Sigmoid colon (tissue), 7 donors: ENCODE results near the gene NXPH3. TPM values are rescaled to one million over a fixed set of nuclear protein-coding genes. Genes with fewer than 3 reads are reported as not detected.
A peak's percentile ranks its signal among the peaks of the same experiment; 100 is the strongest.
"Not testable (repeated sequence)": the region's sequence is repeated elsewhere in the genome, so short reads cannot be mapped to it uniquely, and the experiment has no call there.

ENCODE experiments used
- DNase-seq: peaks from one replicate; pipeline ENCODE4 v3.0.0-alpha.2; 2019
- H3K27ac ChIP-seq, 4 donors: fragments of 200-600 bp; sonication (generic); one replicate each; pipeline ENCODE4 v1.5.1; 2016 to 2019; ENCODE audit warnings: mild to moderate bottlenecking in 1 of 4
- H3K27me3 ChIP-seq, 3 donors: fragments of 200-600 bp; sonication (generic); one replicate each; pipeline ENCODE4 v1.5.1; 2019; ENCODE audit warnings: mild to moderate bottlenecking in 1 of 3
- H3K36me3 ChIP-seq, 4 donors: fragments of 200-600 bp; sonication (generic); one replicate each; pipeline ENCODE4 v1.5.1; 2016 to 2019
- H3K4me1 ChIP-seq, 4 donors: fragments of 200-600 bp; sonication (generic); one replicate each; pipeline ENCODE4 v1.5.1; 2017 to 2019
- H3K4me3 ChIP-seq, 4 donors: fragments of 200-600 bp; sonication (generic); one replicate each; pipeline ENCODE4 v1.5.1; 2017 to 2019; ENCODE audit warnings: mild to moderate bottlenecking in 2 of 4, moderate library complexity in 1 of 4
- H3K9me3 ChIP-seq, 4 donors: fragments of 200-600 bp in 3 of 4; sonication (generic) in 3 of 4; one replicate each; pipeline versions ENCODE4 v1.5.1 to v1.6.1; 2013 to 2019
- CTCF ChIP-seq, 4 experiments: fragments of 450-650 bp in 3 of 4; fragments of 200-600 bp in 1 of 4; IDR thresholded peaks; one replicate each; pipeline ENCODE4 v1.5.1; 2016 to 2019; ENCODE audit warnings: antibody characterized with exemption in 4 of 4, mild to moderate bottlenecking in 3 of 4, moderate library complexity in 2 of 4
- EP300 ChIP-seq, 4 donors: sonication (generic); formaldehyde crosslinking; IDR thresholded peaks; one replicate each; pipeline ENCODE4 v1.6.1; 2017; ENCODE audit warnings: antibody characterized with exemption in 4 of 4
- POLR2A ChIP-seq, 2 donors: fragments of 450-650 bp; IDR thresholded peaks; one replicate each; pipeline ENCODE4 v1.6.1; 2016; ENCODE audit warnings: antibody characterized with exemption in 2 of 2, mild to moderate bottlenecking in 2 of 2, moderate library complexity in 2 of 2
- POLR2AphosphoS5 ChIP-seq, 4 donors: sonication (generic); formaldehyde crosslinking; IDR thresholded peaks; one replicate each; pipeline ENCODE4 v1.6.1; 2017; ENCODE audit warnings: antibody characterized with exemption in 4 of 4
- WGBS, 2 donors: extraction: QIAGEN DNeasy Blood & Tissue Kit; methylation state at CpG; one replicate each; pipeline ENCODE4 v1.1.7; 2013; 5-methylcytosine and 5-hydroxymethylcytosine counted together
- intact Hi-C: fragments of 100-400 bp; cut with DNase I; formaldehyde crosslinking; loops from one replicate; pipeline ENCODE4 v1.15.1; 2023
- polyA plus RNA-seq, 3 donors: library from polyadenylated mRNA; stranded (reverse); fragments of 200-250 nt; gene quantifications; one replicate each; pipeline ENCODE4 v1.2.3, GENCODE V29; 2013
- total RNA-seq, 4 donors: library from RNA; depleted of rRNA; stranded (reverse); fragments of >200 nt; gene quantifications; one replicate each; pipeline ENCODE4 v1.1.0, GENCODE V29; 2016
- donor health status: healthy with polysubstance abuse.
- donor health status: Bipolar disorder and iron deficiency.
- donor health status: healthy.

NXPH3 gene
- total and polyA plus RNA-seq, 7 donors: 0.23 to 32.6 (median 20.2) TPM

GRCh38 chr17:49565948-49566491, 9.7 kb upstream of the NXPH3 start:
- peak overlapping the region; percentile 87 to 92 (median 90) for H3K27ac ChIP-seq
- intact Hi-C loops: loop anchor here (2.0 to 5.0 kb wide), 3 partner anchors 51 to 286 kb away; no protein-coding TSS in a partner anchor
- DNase-seq: peak; percentile 98

GRCh38 chr17:49566668-49567071, 9.0 kb upstream of the NXPH3 start:
- Histone ChIP-seq H3K36me3 (no peaks in the 10 kb centered on the region), H3K9me3 (no peaks in the 10 kb centered on the region), H3K4me1 (peaks cover 0 to 53% (median 51%) of the 10 kb centered on the region in 4 donors), H3K4me3 (peak overlapping the region in 1 of 4 donors; percentile 18), H3K27me3 (no peaks in the 10 kb centered on the region), H3K27ac (peak overlapping the region; percentile 87 to 92 (median 90))
- TF ChIP-seq POLR2AphosphoS5 (IDR thresholded peaks at IDR 0.05): peak in 1 of 4 donors; percentile 1
- TF ChIP-seq POLR2A (IDR thresholded peaks at IDR 0.05): no peak
- no peak for TF ChIP-seq CTCF (IDR thresholded peaks at IDR 0.05)
- TF ChIP-seq EP300 (IDR thresholded peaks at IDR 0.05): peak in 1 of 4 donors; percentile 32
- intact Hi-C loops: loop anchor here (2.0 to 5.0 kb wide), 2 partner anchors 212 to 286 kb away; no protein-coding TSS in a partner anchor
- DNase-seq: peak; percentile 81
- 61 to 78% methylated on average over 5 of the region's 5 CpGs for WGBS, 2 donors

More at GRCh38 chr17:49565948-49566491, 9.7 kb upstream of the NXPH3 start:
- TF ChIP-seq CTCF (IDR thresholded peaks at IDR 0.05) (no peak), EP300 (IDR thresholded peaks at IDR 0.05) (peak; percentile 93 to 99 (median 97)), POLR2AphosphoS5 (IDR thresholded peaks at IDR 0.05) (peak; percentile 95 to 98 (median 96)), POLR2A (IDR thresholded peaks at IDR 0.05) (no peak)
- Histone ChIP-seq H3K36me3 (no peaks in the 10 kb centered on the region), H3K4me1 (peaks cover 0 to 53% (median 51%) of the 10 kb centered on the region in 4 donors), H3K9me3 (no peaks in the 10 kb centered on the region), H3K4me3 (peak overlapping the region in 2 of 4 donors; percentile 18 to 25), H3K27me3 (no peaks in the 10 kb centered on the region)
- 5 to 28% methylated on average over 14 of the region's 14 CpGs for WGBS, 2 donors

GRCh38 chr17:49567104-49567521, 8.6 kb upstream of the NXPH3 start:
- H3K27me3 ChIP-seq: no peaks in the 10 kb centered on the region
- WGBS, 2 donors: 78 to 86% methylated on average over 9 of the region's 9 CpGs
- no peak for TF ChIP-seq EP300 (IDR thresholded peaks at IDR 0.05)
- no peak for TF ChIP-seq POLR2AphosphoS5 (IDR thresholded peaks at IDR 0.05)
- no peak for TF ChIP-seq CTCF (IDR thresholded peaks at IDR 0.05)
- H3K9me3 ChIP-seq: no peaks in the 10 kb centered on the region
- intact Hi-C loops: loop anchor here (2.0 to 5.0 kb wide), 2 partner anchors 212 to 285 kb away; no protein-coding TSS in a partner anchor
- H3K27ac ChIP-seq: peak overlapping the region; percentile 87 to 92 (median 90)
- no peak overlapping the region for H3K4me3 ChIP-seq
- no peaks in the 10 kb centered on the region for H3K36me3 ChIP-seq
- H3K4me1 ChIP-seq: peaks cover 0 to 53% (median 51%) of the 10 kb centered on the region in 4 donors
- DNase-seq: no peak

DNA sequence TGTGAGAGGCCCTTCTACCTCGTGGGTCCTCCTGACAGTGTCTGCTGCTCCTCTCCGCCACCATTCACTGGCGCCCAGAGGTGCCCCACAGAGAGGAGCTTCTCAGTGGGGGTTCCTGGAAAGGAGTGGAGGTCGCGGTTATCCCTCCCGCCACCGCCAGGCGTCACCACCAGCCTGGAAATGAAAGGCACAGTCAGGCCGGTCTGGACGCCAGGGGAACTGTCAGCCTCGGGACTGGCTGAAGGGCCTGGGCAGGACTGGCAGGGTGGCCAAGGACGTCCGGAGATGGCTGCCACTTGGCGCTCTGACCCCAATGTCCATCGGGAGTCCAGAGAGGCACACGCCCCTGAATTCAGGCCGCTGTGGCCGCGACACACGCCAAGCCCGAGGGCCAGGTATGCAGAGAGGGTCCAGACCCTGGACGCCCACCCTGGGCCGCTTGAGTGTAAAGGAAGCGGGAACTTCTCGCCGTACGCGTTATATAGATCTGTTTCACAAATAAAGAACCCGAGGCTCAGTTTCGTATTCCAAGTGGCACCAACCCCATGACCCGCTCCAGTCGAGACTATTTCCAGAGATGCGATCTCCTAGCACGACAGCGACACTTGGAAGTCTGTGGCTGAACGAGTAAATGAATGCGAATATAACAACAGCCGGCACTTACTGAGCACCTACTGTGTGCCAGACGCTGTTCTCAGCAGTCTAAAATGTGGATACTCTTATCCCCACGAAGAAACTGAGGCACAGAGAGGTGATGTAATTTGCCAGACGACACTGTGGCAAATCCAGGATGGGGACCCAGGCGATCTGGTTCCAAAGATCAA, 7.6 kb upstream of the NXPH3 start:
- peak overlapping the region; percentile 22 to 45 (median 38) for H3K4me3 ChIP-seq
- peaks cover 0 to 53% (median 52%) of the 10 kb centered on the region in 4 donors for H3K4me1 ChIP-seq
- peak; percentile 89 to 100 (median 99) for TF ChIP-seq CTCF (IDR thresholded peaks at IDR 0.05)
- TF ChIP-seq POLR2A (IDR thresholded peaks at IDR 0.05): no peak
- no peaks in the 10 kb centered on the region for H3K36me3 ChIP-seq
- no peaks in the 10 kb centered on the region for H3K27me3 ChIP-seq
- DNase-seq: peak; percentile 96
- intact Hi-C loops: loop anchor here (2.0 to 5.0 kb wide), 3 partner anchors 211 to 429 kb away; no protein-coding TSS in a partner anchor
- WGBS, 2 donors: 8 to 15% methylated on average over 42 of the region's 42 CpGs
- no peaks in the 10 kb centered on the region for H3K9me3 ChIP-seq
- H3K27ac ChIP-seq: peak overlapping the region; percentile 87 to 92 (median 90)

- H3K27ac ChIP-seq: peak overlapping the region in 3 of 4 donors; percentile 88 to 92 (median 91)
- not testable (repeated sequence) for H3K4me3 ChIP-seq, H3K36me3 ChIP-seq, H3K27me3 ChIP-seq, DNase-seq, H3K9me3 ChIP-seq
- WGBS, 2 donors: 63 to 83% methylated on average over 7 of the region's 7 CpGs
- intact Hi-C loops: loop anchor here (2.0 to 5.0 kb wide), 2 partner anchors 284 to 428 kb away; no protein-coding TSS in a partner anchor
- peaks cover 0 to 59% (median 56%) of the 10 kb centered on the region in 4 donors for H3K4me1 ChIP-seq
Observed at GRCh38 chr17:49568695-49569047, 7.0 kb upstream of the NXPH3 start.
